H1 (cell line): ENCODE results near the gene ADAM12. TPM values are rescaled to one million over a fixed set of nuclear protein-coding genes. Genes with fewer than 3 reads are reported as not detected.

ENCODE experiments used
- CHD7 ChIP-seq: fragments of 300-600 bp; sonication (generic); IDR thresholded peaks from 2 replicates; pipeline ENCODE4 v1.7.1; 2012; ENCODE audit warnings: low read length, moderate library complexity, mild to moderate bottlenecking, inconsistent platforms; ENCODE audit not compliant: insufficient replicate concordance
- EP300 ChIP-seq, 2 experiments: IDR thresholded peaks; 1 replicate in 1 of 2; 2 replicates in 1 of 2; pipeline ENCODE4 v1.6.1; 2011 to 2012; ENCODE audit warnings: low read depth in 2 of 2, low read length in 2 of 2, mild to moderate bottlenecking in 2 of 2, borderline replicate concordance in 1 of 2, inconsistent platforms in 1 of 2, moderate library complexity in 1 of 2
- GTF2F1 ChIP-seq: IDR thresholded peaks from 2 replicates; pipeline ENCODE4 v1.6.1; 2012; ENCODE audit warnings: low read depth, low read length, improper control_type of control experiment, borderline replicate concordance
- SIRT6 ChIP-seq: IDR thresholded peaks from one replicate; pipeline ENCODE4 v1.7.1; 2012; ENCODE audit warnings: low read length, inconsistent platforms
- YY1 ChIP-seq: IDR thresholded peaks from 2 replicates; pipeline ENCODE4 v1.6.1; 2011; ENCODE audit warnings: low read depth, mild to moderate bottlenecking, low read length
- polyA plus RNA-seq, 7 experiments: library from polyadenylated mRNA; depleted of rRNA in 3 of 7; stranded (reverse) in 5 of 7; unstranded in 2 of 7; fragments of >200 nt in 5 of 7; fragments of 200-250 nt in 2 of 7; gene quantifications; 1 replicate in 5 of 7; 2 replicates in 1 of 7; 4 replicates in 1 of 7; pipeline versions ENCODE4 v1.2.1 to v1.2.3, GENCODE V29; 2011 to 2013; ENCODE audit warnings: missing spikeins in 2 of 7, mixed read lengths in 2 of 7
- total RNA-seq: library from RNA; stranded (reverse); fragmentation: NEBNext Ultra II Directional; extraction: Animal tissue kit (Norgen Biotek cat#: 25700); gene quantifications from 2 replicates; pipeline ENCODE4 v1.2.1, GENCODE V29; 2021

The ADAM12 gene
- total and polyA plus RNA-seq, 2 of the 8 experiments (the other 6 are each of a cell fraction or from before 2014, with no cell fraction given): 0.07 to 0.17 TPM

DNA sequence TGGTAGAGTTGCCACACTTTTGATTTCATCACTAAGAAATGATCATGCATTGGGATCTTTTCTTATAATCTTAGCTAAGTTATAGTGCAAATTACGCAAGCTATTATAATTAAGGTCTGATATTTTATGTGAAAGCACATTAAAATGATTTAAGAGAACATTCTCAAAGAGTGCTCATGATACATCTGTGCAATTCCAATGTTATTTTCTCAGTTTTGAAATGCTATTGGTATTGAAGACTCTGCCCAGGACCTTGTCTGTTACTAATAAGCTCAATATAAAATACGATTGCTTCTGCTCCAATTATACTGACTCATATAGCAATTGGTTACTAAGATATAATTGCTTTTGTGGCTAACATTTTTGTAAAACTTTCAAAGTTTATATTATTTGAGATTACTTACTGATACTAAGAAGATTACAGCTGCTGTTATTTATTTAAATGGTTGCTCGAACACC, 180.9 kb downstream of the ADAM12 start (continued):
- TF ChIP-seq CHD7 (no peak), EP300 (IDR thresholded peaks at IDR 0.05; ENCODE audit: borderline replicate concordance in 1 of 2, low read depth in 2 of 2, low read length in 2 of 2) (no peak), SIRT6 (no peak), GTF2F1 (no peak), YY1 (no peak)
